Measurements from ENCODE around the gene UBQLN3.

GRCh38 chr11:5508605-5509004 lies 1.2 kb downstream of the UBQLN3 start:
- TF ChIP-seq PBX3 (IDR thresholded peaks at IDR 0.05; ENCODE audit: insufficient replicate concordance, low read depth, low read length) (no peak), GABPA (IDR thresholded peaks at IDR 0.05; ENCODE audit: low read depth) (no peak), PML (IDR thresholded peaks at IDR 0.05; ENCODE audit: low read length) (no peak), NFXL1 (IDR thresholded peaks at IDR 0.05; ENCODE audit: borderline replicate concordance) (no peak), RAD21 (IDR thresholded peaks at IDR 0.05; ENCODE audit: insufficient read depth, low read depth, low read length) (no peak)
- TF ChIP-seq, protein P1, sequence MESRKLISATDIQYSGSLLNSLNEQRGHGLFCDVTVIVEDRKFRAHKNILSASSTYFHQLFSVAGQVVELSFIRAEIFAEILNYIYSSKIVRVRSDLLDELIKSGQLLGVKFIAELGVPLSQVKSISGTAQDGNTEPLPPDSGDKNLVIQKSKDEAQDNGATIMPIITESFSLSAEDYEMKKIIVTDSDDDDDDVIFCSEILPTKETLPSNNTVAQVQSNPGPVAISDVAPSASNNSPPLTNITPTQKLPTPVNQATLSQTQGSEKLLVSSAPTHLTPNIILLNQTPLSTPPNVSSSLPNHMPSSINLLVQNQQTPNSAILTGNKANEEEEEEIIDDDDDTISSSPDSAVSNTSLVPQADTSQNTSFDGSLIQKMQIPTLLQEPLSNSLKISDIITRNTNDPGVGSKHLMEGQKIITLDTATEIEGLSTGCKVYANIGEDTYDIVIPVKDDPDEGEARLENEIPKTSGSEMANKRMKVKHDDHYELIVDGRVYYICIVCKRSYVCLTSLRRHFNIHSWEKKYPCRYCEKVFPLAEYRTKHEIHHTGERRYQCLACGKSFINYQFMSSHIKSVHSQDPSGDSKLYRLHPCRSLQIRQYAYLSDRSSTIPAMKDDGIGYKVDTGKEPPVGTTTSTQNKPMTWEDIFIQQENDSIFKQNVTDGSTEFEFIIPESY (IDR thresholded peaks at IDR 0.05), result no peak
- TF ChIP-seq, protein P2, sequence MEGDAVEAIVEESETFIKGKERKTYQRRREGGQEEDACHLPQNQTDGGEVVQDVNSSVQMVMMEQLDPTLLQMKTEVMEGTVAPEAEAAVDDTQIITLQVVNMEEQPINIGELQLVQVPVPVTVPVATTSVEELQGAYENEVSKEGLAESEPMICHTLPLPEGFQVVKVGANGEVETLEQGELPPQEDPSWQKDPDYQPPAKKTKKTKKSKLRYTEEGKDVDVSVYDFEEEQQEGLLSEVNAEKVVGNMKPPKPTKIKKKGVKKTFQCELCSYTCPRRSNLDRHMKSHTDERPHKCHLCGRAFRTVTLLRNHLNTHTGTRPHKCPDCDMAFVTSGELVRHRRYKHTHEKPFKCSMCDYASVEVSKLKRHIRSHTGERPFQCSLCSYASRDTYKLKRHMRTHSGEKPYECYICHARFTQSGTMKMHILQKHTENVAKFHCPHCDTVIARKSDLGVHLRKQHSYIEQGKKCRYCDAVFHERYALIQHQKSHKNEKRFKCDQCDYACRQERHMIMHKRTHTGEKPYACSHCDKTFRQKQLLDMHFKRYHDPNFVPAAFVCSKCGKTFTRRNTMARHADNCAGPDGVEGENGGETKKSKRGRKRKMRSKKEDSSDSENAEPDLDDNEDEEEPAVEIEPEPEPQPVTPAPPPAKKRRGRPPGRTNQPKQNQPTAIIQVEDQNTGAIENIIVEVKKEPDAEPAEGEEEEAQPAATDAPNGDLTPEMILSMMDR (IDR thresholded peaks at IDR 0.05 in 2 of 3, conservative IDR thresholded peaks at IDR 0.05 in 1 of 3; ENCODE audit: control insufficient read depth in 2 of 3, extremely low read depth in 1 of 3, insufficient read depth in 1 of 3, low read depth in 3 of 3, low read length in 3 of 3), result no peak
- TF ChIP-seq, protein P3, sequence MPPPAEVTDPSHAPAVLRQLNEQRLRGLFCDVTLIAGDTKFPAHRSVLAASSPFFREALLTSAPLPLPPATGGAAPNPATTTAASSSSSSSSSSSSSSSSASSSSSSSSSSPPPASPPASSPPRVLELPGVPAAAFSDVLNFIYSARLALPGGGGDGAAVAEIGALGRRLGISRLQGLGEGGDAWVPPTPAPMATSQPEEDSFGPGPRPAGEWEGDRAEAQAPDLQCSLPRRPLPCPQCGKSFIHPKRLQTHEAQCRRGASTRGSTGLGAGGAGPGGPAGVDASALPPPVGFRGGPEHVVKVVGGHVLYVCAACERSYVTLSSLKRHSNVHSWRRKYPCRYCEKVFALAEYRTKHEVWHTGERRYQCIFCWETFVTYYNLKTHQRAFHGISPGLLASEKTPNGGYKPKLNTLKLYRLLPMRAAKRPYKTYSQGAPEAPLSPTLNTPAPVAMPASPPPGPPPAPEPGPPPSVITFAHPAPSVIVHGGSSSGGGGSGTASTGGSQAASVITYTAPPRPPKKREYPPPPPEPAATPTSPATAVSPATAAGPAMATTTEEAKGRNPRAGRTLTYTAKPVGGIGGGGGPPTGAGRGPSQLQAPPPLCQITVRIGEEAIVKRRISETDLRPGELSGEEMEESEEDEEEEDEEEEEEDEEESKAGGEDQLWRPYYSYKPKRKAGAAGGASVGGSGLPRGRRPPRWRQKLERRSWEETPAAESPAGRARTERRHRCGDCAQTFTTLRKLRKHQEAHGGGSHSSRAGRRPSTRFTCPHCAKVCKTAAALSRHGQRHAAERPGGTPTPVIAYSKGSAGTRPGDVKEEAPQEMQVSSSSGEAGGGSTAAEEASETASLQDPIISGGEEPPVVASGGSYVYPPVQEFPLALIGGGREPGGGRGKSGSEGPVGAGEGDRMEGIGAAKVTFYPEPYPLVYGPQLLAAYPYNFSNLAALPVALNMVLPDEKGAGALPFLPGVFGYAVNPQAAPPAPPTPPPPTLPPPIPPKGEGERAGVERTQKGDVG (CRISPR knock-in tag; IDR thresholded peaks at IDR 0.05), result no peak
